B cell (primary cell): ENCODE results near the gene CFAP100.

Source experiments
- EZH2 ChIP-seq: IDR thresholded peaks from 2 replicates; pipeline ENCODE4 v1.6.1; 2012; ENCODE audit warnings: borderline replicate concordance, low read depth, mild to moderate bottlenecking, moderate library complexity, low read length; ENCODE audit not compliant: insufficient read depth, poor library complexity, severe bottlenecking
- TF ChIP-seq, protein P1 (sequence below): fragments of 200-600 bp; IDR thresholded peaks from one replicate; pipeline ENCODE4 v1.8.0; 2022; ENCODE audit warnings: antibody characterized with exemption, mild to moderate bottlenecking

- TF ChIP-seq, protein P1, sequence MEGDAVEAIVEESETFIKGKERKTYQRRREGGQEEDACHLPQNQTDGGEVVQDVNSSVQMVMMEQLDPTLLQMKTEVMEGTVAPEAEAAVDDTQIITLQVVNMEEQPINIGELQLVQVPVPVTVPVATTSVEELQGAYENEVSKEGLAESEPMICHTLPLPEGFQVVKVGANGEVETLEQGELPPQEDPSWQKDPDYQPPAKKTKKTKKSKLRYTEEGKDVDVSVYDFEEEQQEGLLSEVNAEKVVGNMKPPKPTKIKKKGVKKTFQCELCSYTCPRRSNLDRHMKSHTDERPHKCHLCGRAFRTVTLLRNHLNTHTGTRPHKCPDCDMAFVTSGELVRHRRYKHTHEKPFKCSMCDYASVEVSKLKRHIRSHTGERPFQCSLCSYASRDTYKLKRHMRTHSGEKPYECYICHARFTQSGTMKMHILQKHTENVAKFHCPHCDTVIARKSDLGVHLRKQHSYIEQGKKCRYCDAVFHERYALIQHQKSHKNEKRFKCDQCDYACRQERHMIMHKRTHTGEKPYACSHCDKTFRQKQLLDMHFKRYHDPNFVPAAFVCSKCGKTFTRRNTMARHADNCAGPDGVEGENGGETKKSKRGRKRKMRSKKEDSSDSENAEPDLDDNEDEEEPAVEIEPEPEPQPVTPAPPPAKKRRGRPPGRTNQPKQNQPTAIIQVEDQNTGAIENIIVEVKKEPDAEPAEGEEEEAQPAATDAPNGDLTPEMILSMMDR, result no peak
- TF ChIP-seq EZH2, result no peak
Measured at GRCh38 chr3:126345641-126346460, 48.9 kb upstream of the CFAP100 start.
